GM12874 (cell line): ENCODE measurements around the gene OR52K1.

Experiments used
- TF ChIP-seq, protein P1 (sequence below): IDR thresholded peaks from 2 replicates; pipeline ENCODE4 v1.5.1; 2011; ENCODE audit warnings: low read depth, mild to moderate bottlenecking, control low read depth, low read length, moderate library complexity; ENCODE audit not compliant: insufficient read depth

OR52K1 gene

DNA sequence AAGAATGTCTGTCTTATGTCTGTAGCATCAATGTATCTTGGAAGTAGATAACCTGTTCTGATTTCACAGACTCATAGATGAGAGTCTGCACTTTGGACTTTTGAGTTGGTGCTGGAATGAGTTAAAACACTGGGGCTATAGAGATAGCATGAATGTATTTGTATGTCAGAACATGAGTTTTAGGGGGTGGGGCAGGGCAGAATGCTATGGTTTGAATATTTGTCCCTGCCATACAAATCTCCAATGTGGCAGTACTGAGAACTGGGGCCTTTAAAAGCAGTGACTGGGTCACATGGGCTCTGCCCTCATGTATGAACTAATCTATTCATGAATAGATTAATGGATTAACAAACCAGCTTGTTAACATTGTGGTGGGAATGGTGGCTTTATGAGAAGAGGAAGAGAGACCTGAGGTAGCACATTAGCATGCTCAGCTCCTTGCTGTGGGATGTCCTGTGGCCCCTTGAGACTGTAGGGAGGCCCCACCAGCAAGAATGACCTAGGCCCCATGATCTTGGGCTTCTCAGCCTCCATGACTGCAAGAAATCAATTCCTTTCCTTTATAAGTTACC is 15.5 kb upstream of the OR52K1 start:
- TF ChIP-seq, protein P1, sequence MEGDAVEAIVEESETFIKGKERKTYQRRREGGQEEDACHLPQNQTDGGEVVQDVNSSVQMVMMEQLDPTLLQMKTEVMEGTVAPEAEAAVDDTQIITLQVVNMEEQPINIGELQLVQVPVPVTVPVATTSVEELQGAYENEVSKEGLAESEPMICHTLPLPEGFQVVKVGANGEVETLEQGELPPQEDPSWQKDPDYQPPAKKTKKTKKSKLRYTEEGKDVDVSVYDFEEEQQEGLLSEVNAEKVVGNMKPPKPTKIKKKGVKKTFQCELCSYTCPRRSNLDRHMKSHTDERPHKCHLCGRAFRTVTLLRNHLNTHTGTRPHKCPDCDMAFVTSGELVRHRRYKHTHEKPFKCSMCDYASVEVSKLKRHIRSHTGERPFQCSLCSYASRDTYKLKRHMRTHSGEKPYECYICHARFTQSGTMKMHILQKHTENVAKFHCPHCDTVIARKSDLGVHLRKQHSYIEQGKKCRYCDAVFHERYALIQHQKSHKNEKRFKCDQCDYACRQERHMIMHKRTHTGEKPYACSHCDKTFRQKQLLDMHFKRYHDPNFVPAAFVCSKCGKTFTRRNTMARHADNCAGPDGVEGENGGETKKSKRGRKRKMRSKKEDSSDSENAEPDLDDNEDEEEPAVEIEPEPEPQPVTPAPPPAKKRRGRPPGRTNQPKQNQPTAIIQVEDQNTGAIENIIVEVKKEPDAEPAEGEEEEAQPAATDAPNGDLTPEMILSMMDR: no peak

- TF ChIP-seq, protein P1: no peak
These were observed 14.4 kb upstream of the OR52K1 start for GRCh38 chr11:4467811-4468606.

DNA sequence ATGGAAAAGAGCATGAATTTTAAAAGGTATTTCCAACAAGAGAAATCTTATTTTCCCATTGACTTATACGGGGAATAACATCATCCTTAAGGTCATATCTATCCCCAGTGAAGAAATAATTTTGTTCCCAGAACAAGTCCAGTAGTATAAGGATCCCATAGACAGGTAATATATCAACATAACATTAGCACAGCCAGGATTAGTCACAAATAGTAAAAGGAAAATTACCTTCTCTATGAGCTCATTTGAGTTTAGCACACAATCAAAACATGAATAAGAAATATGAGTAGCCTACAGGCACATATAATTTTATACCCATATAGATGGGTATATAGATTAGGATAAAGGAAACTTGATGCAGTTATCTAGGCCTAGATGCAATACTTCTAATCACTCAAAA is 2.8 kb upstream of the OR52K1 start:
- TF ChIP-seq, protein P1: no peak

DNA sequence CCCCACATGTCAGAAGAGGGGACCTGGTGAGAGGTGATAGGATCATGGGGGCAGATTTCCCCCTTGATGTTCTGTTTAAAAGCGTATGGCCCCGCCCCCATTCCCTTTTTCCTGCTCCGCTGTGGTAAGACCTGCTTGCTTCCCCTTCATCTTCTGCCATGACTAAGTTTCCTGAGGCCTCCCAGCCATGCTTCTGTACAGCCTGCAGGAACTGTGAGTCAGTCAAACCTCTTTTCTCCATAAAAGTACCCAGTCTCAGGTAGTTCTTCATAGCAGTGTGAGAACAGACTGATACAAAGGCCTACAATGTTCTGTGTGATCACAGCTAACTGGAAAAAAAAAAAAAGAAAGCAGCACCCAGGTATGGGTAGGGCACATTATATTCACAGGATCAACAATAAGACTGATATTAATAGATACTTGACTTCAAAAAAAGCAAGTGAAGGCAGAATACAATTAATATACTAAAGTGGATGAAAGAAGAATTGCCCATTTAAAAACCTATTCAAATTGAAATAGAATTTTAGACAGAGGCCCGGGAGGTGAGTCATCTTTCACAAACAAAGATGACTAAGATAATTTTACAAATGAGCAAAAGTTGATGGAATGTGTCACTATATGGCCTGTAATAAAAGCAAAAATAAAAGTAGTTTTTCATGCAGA is 1.7 kb upstream of the OR52K1 start:
- TF ChIP-seq, protein P1: no peak

- TF ChIP-seq, protein P1: no peak
These were observed 1.2 kb upstream of the OR52K1 start for GRCh38 chr11:4481240-4481582.

DNA sequence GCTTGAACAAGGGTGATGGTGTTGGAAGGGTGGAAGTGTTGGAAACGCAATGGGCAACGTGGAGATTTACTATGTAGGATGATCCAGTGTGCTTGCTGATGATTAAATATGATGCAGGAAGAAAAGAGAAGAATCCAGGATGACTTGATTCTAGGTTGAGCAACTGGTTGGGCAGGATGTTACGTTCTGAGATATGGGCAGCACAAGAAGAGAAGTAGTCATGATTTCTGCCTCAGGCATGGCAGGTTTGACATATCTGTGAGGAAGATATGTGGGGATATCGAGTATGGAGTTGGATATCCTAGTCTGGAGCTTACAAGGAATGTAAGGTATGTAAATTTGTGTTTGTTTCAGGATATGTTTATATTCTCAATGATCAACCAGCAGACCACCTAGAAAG is 1.9 kb downstream of the OR52K1 start:
- TF ChIP-seq, protein P1: no peak

GRCh38 chr11:4491878-4492606 is 9.6 kb downstream of the OR52K1 start:
- TF ChIP-seq, protein P1: no peak
